ENCODE data around the gene UNC13B. TPM values are rescaled to one million over a fixed set of nuclear protein-coding genes. Genes with fewer than 3 reads are reported as not detected.

UNC13B gene
- total and polyA plus RNA-seq, 2 experiments from 2014 or later: 8.7 to 52.1 TPM

DNA sequence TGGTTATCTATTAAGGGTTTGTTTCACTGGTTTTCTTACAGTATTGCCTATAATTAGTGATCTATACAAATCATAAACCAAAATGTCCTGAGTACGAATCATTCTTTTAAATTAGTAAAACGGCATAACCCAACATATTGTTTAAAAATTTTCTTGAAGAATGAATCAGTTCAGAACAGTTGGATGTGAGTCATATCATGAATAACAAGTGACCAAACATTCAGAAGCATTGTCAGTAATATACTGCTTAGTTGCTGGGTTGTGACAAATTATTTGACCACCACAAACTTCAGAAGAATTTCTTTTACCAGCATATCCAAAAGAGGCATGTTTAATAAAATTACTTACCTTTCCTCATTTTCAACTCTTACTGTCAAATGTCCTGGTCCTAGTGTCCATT is 111.2 kb downstream of the UNC13B start:
- Mint-ChIP-seq H3K9me3 (no peaks in the 10 kb centered on the region), H3K36me3 (ENCODE audit: low read depth) (no peaks in the 10 kb centered on the region), H3K4me3 (no peak overlapping the region), H3K4me1 (peaks cover 9% of the 10 kb centered on the region), H3K27me3 (ENCODE audit: insufficient read depth, low read depth, poor library complexity) (peaks cover 2% of the 10 kb centered on the region), H3K27ac (no peak overlapping the region)
- Histone ChIP-seq H3K4me1 (ENCODE audit: insufficient read depth) (peaks cover 5% of the 10 kb centered on the region; the same call in 1 of the 2 replicates), H3F3A (replicated peaks; ENCODE audit: low read depth) (no peaks in the 10 kb centered on the region), H3K4me2 (no peak overlapping the region), H3K36me3 (ENCODE audit: insufficient read depth) (no peaks in the 10 kb centered on the region), H3K4me3 (no peak overlapping the region), H2AFZ (no peak overlapping the region), H4K20me1 (replicated peaks; ENCODE audit: insufficient read depth) (0 out of 2 replicates have a peak, but pooled peaks cover 3% of the 10 kb centered on the region), H3K79me2 (replicated peaks; ENCODE audit: insufficient read depth) (no peaks in the 10 kb centered on the region; the same call in 1 of the 2 replicates), H3K27ac (ENCODE audit: low read depth) (no peak overlapping the region), H3K27me3 (ENCODE audit: insufficient read depth) (no peaks in the 10 kb centered on the region), H3K9me2 (ENCODE audit: insufficient read depth) (no peaks in the 10 kb centered on the region)
- no peak for DNase-seq (ENCODE audit: low spot score)
- ATAC-seq: no peak
- no peak for TF ChIP-seq EZH2 (IDR thresholded peaks at IDR 0.05; ENCODE audit: low read depth, unreplicated experiment)
- TF ChIP-seq NANOG (IDR thresholded peaks at IDR 0.05; ENCODE audit: borderline replicate concordance): no peak
- no peak for TF ChIP-seq EZH2phosphoT487 (IDR thresholded peaks at IDR 0.05; ENCODE audit: unreplicated experiment)
- TF ChIP-seq, protein P1, sequence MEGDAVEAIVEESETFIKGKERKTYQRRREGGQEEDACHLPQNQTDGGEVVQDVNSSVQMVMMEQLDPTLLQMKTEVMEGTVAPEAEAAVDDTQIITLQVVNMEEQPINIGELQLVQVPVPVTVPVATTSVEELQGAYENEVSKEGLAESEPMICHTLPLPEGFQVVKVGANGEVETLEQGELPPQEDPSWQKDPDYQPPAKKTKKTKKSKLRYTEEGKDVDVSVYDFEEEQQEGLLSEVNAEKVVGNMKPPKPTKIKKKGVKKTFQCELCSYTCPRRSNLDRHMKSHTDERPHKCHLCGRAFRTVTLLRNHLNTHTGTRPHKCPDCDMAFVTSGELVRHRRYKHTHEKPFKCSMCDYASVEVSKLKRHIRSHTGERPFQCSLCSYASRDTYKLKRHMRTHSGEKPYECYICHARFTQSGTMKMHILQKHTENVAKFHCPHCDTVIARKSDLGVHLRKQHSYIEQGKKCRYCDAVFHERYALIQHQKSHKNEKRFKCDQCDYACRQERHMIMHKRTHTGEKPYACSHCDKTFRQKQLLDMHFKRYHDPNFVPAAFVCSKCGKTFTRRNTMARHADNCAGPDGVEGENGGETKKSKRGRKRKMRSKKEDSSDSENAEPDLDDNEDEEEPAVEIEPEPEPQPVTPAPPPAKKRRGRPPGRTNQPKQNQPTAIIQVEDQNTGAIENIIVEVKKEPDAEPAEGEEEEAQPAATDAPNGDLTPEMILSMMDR (conservative IDR thresholded peaks at IDR 0.05; ENCODE audit: low read depth in 2 of 2): no peak
- no peak for TF ChIP-seq STAT1 (IDR thresholded peaks at IDR 0.05; ENCODE audit: unreplicated experiment)
- no peak for TF ChIP-seq ZNF331 (CRISPR knock-in tag; IDR thresholded peaks at IDR 0.05; ENCODE audit: low read depth)
- no peak for TF ChIP-seq REST (IDR thresholded peaks at IDR 0.05; ENCODE audit: unreplicated experiment)
- TF ChIP-seq, protein P2, sequence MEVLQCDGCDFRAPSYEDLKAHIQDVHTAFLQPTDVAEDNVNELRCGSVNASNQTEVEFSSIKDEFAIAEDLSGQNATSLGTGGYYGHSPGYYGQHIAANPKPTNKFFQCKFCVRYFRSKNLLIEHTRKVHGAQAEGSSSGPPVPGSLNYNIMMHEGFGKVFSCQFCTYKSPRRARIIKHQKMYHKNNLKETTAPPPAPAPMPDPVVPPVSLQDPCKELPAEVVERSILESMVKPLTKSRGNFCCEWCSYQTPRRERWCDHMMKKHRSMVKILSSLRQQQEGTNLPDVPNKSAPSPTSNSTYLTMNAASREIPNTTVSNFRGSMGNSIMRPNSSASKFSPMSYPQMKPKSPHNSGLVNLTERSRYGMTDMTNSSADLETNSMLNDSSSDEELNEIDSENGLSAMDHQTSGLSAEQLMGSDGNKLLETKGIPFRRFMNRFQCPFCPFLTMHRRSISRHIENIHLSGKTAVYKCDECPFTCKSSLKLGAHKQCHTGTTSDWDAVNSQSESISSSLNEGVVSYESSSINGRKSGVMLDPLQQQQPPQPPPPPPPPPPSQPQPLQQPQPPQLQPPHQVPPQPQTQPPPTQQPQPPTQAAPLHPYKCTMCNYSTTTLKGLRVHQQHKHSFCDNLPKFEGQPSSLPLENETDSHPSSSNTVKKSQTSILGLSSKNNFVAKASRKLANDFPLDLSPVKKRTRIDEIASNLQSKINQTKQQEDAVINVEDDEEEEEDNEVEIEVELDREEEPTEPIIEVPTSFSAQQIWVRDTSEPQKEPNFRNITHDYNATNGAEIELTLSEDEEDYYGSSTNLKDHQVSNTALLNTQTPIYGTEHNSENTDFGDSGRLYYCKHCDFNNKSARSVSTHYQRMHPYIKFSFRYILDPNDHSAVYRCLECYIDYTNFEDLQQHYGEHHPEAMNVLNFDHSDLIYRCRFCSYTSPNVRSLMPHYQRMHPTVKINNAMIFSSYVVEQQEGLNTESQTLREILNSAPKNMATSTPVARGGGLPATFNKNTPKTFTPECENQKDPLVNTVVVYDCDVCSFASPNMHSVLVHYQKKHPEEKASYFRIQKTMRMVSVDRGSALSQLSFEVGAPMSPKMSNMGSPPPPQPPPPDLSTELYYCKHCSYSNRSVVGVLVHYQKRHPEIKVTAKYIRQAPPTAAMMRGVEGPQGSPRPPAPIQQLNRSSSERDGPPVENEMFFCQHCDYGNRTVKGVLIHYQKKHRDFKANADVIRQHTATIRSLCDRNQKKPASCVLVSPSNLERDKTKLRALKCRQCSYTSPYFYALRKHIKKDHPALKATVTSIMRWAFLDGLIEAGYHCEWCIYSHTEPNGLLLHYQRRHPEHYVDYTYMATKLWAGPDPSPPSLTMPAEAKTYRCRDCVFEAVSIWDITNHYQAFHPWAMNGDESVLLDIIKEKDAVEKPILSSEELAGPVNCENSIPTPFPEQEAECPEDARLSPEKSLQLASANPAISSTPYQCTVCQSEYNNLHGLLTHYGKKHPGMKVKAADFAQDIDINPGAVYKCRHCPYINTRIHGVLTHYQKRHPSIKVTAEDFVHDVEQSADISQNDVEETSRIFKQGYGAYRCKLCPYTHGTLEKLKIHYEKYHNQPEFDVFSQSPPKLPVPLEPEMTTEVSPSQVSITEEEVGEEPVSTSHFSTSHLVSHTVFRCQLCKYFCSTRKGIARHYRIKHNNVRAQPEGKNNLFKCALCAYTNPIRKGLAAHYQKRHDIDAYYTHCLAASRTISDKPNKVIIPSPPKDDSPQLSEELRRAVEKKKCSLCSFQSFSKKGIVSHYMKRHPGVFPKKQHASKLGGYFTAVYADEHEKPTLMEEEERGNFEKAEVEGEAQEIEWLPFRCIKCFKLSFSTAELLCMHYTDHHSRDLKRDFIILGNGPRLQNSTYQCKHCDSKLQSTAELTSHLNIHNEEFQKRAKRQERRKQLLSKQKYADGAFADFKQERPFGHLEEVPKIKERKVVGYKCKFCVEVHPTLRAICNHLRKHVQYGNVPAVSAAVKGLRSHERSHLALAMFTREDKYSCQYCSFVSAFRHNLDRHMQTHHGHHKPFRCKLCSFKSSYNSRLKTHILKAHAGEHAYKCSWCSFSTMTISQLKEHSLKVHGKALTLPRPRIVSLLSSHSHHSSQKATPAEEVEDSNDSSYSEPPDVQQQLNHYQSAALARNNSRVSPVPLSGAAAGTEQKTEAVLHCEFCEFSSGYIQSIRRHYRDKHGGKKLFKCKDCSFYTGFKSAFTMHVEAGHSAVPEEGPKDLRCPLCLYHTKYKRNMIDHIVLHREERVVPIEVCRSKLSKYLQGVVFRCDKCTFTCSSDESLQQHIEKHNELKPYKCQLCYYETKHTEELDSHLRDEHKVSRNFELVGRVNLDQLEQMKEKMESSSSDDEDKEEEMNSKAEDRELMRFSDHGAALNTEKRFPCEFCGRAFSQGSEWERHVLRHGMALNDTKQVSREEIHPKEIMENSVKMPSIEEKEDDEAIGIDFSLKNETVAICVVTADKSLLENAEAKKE (CRISPR knock-in tag; IDR thresholded peaks at IDR 0.05): no peak
- TF ChIP-seq, protein P3, sequence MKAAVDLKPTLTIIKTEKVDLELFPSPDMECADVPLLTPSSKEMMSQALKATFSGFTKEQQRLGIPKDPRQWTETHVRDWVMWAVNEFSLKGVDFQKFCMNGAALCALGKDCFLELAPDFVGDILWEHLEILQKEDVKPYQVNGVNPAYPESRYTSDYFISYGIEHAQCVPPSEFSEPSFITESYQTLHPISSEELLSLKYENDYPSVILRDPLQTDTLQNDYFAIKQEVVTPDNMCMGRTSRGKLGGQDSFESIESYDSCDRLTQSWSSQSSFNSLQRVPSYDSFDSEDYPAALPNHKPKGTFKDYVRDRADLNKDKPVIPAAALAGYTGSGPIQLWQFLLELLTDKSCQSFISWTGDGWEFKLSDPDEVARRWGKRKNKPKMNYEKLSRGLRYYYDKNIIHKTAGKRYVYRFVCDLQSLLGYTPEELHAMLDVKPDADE (IDR thresholded peaks at IDR 0.05): no peak
- no peak for TF ChIP-seq CREB1 (CRISPR knock-in tag; IDR thresholded peaks at IDR 0.05; ENCODE audit: low read depth)
- TF ChIP-seq JUNB (IDR thresholded peaks at IDR 0.05; ENCODE audit: unreplicated experiment): no peak
- TF ChIP-seq POLR2AphosphoS5 (IDR thresholded peaks at IDR 0.05; ENCODE audit: low read depth): no peak
- TF ChIP-seq ZNF114 (CRISPR knock-in tag; IDR thresholded peaks at IDR 0.05): no peak
